Stimulated activated CD4-positive, alpha-beta T cell treated with anti-CD3 and anti-CD28 coated beads, Interleukin-12 subunit alpha, Interleukin-12 subunit beta, amount 100 ng/mL, for 48 hours (primary cell): ENCODE data around the gene MEI1.
"Not testable (repeated sequence)": the region's sequence is repeated elsewhere in the genome, so short reads cannot be mapped to it uniquely, and the experiment has no call there.

Experiments used
- DNase-seq, 3 donors: peaks; one replicate each; pipeline ENCODE4 v3.0.0-alpha.2; 2020; ENCODE audit warnings: low read depth in 2 of 3, low spot score in 1 of 3

The MEI1 gene

GRCh38 chr22:41699264-41700107, at the start of gene MEI1:
Gene MEI1 (plus strand): TSS chr22:41699503. CDS start chr22:41699539, 36 bp downstream.
- peak; percentile 87 to 94 (median 90) for DNase-seq

- no peak for DNase-seq
Measured at GRCh38 chr22:41650229-41650628, 49.1 kb upstream of the MEI1 start.

GRCh38 chr22:41650821-41651220, 48.5 kb upstream of the MEI1 start:
- no peak for DNase-seq

GRCh38 chr22:41654322-41654721, 45.0 kb upstream of the MEI1 start:
- DNase-seq, result no peak

- DNase-seq, result no peak
Measured at GRCh38 chr22:41656556-41656955, 42.7 kb upstream of the MEI1 start.

- no peak for DNase-seq
Measured at GRCh38 chr22:41657709-41658108, 41.6 kb upstream of the MEI1 start.

- no peak for DNase-seq
Measured at GRCh38 chr22:41658869-41659268, 40.4 kb upstream of the MEI1 start.

- no peak for DNase-seq
Measured at GRCh38 chr22:41659941-41660340, 39.4 kb upstream of the MEI1 start.

- DNase-seq, result no peak
Measured at GRCh38 chr22:41660416-41660815, 38.9 kb upstream of the MEI1 start.

- no peak for DNase-seq
Measured at GRCh38 chr22:41661088-41661487, 38.2 kb upstream of the MEI1 start.

- DNase-seq, result no peak
Measured at GRCh38 chr22:41661713-41662112, 37.6 kb upstream of the MEI1 start.

- DNase-seq, result not testable (repeated sequence)
Measured at GRCh38 chr22:41663594-41663993, 35.7 kb upstream of the MEI1 start.

- DNase-seq, result no peak
Measured at GRCh38 chr22:41664490-41664889, 34.8 kb upstream of the MEI1 start.

GRCh38 chr22:41664951-41665350, 34.4 kb upstream of the MEI1 start:
- DNase-seq, result no peak

GRCh38 chr22:41668971-41669911, 30.1 kb upstream of the MEI1 start:
- DNase-seq, result no peak

- not testable (repeated sequence) for DNase-seq
Measured at GRCh38 chr22:41672096-41672495, 27.2 kb upstream of the MEI1 start.

- DNase-seq, result no peak
Measured at GRCh38 chr22:41672780-41673509, 26.4 kb upstream of the MEI1 start.

GRCh38 chr22:41674846-41675340, 24.4 kb upstream of the MEI1 start:
- no peak for DNase-seq

- DNase-seq, result no peak
Measured at GRCh38 chr22:41676134-41676533, 23.2 kb upstream of the MEI1 start.

- DNase-seq, result no peak
Measured at GRCh38 chr22:41681616-41682015, 17.7 kb upstream of the MEI1 start.
